Cardiac muscle cell (in vitro differentiated cells and primary cell): ENCODE results near the gene SMC4. TPM values are rescaled to one million over a fixed set of nuclear protein-coding genes. Genes with fewer than 3 reads are reported as not detected.
A peak's percentile ranks its signal among the peaks of the same experiment; 100 is the strongest.

Source experiments
- DNase-seq, 2 donors: peaks; one replicate each; pipeline versions ENCODE4 v3.0.0 to v3.0.0-alpha.2; 2010 to 2017; ENCODE audit warnings: low read depth in 1 of 2, low spot score in 1 of 2
- H3K27ac ChIP-seq: fragments of 200-600 bp; sonication (generic); 2 replicates; pipeline ENCODE4 v1.5.1; 2016
- H3K27me3 ChIP-seq: fragments of 200-600 bp; sonication (generic); 2 replicates; pipeline ENCODE4 v1.6.0; 2016; ENCODE audit warnings: control low read depth
- H3K36me3 ChIP-seq: fragments of 200-600 bp; sonication (generic); 2 replicates; pipeline ENCODE4 v1.5.1; 2016; ENCODE audit warnings: control low read depth
- H3K4me1 ChIP-seq: fragments of 200-600 bp; sonication (generic); 2 replicates; pipeline ENCODE4 v1.8.1; 2017; ENCODE audit warnings: low read depth, mild to moderate bottlenecking, mixed run types
- H3K4me3 ChIP-seq: fragments of 200-600 bp; sonication (generic); 2 replicates; pipeline ENCODE4 v1.5.1; 2016; ENCODE audit warnings: mild to moderate bottlenecking
- H3K9me3 ChIP-seq: fragments of 200-600 bp; sonication (generic); 2 replicates; pipeline ENCODE4 v1.5.1; 2017; ENCODE audit warnings: low read depth, mild to moderate bottlenecking, control low read depth
- polyA plus RNA-seq: library from polyadenylated mRNA; unstranded; fragments of >200 nt; fragmentation: Nextera tagmentation; extraction: Ambion mirVana; gene quantifications from 2 replicates; pipeline ENCODE4 v1.2.1, GENCODE V29; 2016
- total RNA-seq: library from RNA; depleted of rRNA; stranded (reverse); fragments of >200 nt; gene quantifications from 2 replicates; pipeline ENCODE4 v1.2.3, GENCODE V29; 2016
- TF ChIP-seq, protein P1 (sequence below): IDR thresholded peaks from 2 replicates; pipeline ENCODE4 v1.5.1; 2012; ENCODE audit warnings: low read depth, mild to moderate bottlenecking, low read length

The SMC4 gene
- total and polyA plus RNA-seq, 2 experiments from 2014 or later, result 63.0 to 91.6 TPM

DNA sequence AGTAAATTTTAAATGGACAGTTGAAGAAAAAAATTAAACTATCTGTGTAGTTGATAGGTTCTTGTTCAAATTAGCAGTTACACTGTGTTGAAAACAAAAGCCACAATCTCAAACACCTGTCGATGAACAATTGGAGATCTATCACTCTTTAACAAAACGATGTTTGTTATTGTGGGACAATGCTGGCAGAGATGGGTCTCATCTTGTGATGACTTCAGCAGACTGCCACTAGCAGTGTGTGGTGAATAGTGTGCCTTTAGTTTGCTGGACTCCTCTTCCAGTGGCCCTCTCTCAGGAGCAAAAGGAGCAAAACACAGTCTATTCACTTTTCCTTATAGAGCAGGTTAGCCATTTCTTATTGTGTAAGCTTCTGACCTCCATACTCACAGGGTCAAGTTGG lies 64.9 kb downstream of the SMC4 start:
- TF ChIP-seq, protein P1, sequence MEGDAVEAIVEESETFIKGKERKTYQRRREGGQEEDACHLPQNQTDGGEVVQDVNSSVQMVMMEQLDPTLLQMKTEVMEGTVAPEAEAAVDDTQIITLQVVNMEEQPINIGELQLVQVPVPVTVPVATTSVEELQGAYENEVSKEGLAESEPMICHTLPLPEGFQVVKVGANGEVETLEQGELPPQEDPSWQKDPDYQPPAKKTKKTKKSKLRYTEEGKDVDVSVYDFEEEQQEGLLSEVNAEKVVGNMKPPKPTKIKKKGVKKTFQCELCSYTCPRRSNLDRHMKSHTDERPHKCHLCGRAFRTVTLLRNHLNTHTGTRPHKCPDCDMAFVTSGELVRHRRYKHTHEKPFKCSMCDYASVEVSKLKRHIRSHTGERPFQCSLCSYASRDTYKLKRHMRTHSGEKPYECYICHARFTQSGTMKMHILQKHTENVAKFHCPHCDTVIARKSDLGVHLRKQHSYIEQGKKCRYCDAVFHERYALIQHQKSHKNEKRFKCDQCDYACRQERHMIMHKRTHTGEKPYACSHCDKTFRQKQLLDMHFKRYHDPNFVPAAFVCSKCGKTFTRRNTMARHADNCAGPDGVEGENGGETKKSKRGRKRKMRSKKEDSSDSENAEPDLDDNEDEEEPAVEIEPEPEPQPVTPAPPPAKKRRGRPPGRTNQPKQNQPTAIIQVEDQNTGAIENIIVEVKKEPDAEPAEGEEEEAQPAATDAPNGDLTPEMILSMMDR, result no peak
- DNase-seq, result no peak
- Histone ChIP-seq H3K27ac (no peak overlapping the region), H3K36me3 (no peaks in the 10 kb centered on the region), H3K4me1 (peaks cover 7% of the 10 kb centered on the region), H3K9me3 (no peaks in the 10 kb centered on the region), H3K4me3 (no peak overlapping the region), H3K27me3 (no peaks in the 10 kb centered on the region)

DNA sequence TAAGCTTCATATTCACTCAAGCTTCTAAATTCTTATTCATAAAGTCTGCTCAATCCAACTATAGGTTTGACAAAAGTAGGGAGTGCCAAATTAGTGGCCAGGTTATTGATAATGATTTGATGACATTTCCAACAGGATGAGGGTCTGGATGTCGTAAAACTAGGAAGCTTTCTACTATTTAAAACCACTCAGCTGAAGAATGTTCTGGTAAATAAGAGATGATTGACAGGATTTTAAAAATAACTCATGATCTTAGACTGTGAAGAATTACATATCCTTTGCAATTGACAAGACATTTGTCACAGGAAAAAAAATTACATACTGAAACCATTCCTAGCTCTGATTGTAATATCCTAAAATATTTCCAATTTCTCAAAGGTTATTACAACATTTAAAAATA lies 65.5 kb downstream of the SMC4 start:
- no peak overlapping the region for H3K4me3 ChIP-seq
- DNase-seq, result no peak
- H3K9me3 ChIP-seq, result no peaks in the 10 kb centered on the region
- no peaks in the 10 kb centered on the region for H3K27me3 ChIP-seq
- no peak overlapping the region for H3K27ac ChIP-seq
- no peaks in the 10 kb centered on the region for H3K36me3 ChIP-seq
- TF ChIP-seq, protein P1, result no peak
- H3K4me1 ChIP-seq, result peaks cover 7% of the 10 kb centered on the region

DNA sequence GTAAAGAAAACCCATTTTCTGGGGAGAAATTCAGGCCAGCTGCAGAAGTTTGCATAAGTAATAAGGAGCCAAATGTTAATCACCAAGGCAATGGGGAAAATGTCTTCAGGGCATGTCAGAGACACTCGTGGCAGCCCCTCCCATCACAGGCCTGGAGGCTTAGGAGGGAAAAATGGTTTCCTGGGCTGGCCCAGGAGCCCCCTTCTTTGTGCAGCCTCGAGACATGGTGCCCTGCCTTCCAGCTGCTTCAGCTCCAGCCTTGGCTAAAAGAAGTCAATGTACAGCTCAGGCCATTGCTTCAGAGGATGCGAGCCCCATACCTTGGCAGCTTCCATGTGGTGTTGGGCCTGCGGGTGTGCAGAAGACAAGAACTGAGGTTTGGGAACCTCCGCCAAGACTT lies 70.7 kb downstream of the SMC4 start:
- H3K4me3 ChIP-seq, result no peak overlapping the region
- TF ChIP-seq, protein P1, result no peak
- no peak overlapping the region for H3K27ac ChIP-seq
- no peaks in the 10 kb centered on the region for H3K36me3 ChIP-seq
- H3K9me3 ChIP-seq, result no peaks in the 10 kb centered on the region
- H3K4me1 ChIP-seq, result peaks cover 1% of the 10 kb centered on the region
- H3K27me3 ChIP-seq, result no peaks in the 10 kb centered on the region
- no peak for DNase-seq

DNA sequence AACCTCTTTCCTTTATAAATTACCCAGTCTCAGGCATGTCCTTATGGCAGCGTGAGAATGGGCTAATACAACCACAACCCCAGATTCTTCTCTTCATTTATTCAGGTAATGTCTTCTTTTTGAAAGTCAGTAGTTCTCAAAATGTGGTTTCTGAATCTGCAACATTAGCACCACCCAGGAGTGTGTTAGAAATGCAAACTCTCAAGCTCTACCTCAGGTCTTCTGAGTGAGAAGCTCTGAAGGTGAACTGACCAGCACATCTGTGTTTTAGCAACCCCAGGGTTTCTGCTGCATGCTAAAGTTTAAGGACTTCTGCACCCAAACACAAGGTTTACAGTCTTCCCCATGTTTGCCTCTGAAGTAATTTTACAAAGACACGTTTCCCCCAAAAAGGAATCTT lies 72.4 kb downstream of the SMC4 start:
- DNase-seq, result no peak
- H3K4me1 ChIP-seq, result no peaks in the 10 kb centered on the region
- TF ChIP-seq, protein P1, result no peak
- no peaks in the 10 kb centered on the region for H3K27me3 ChIP-seq
- no peak overlapping the region for H3K27ac ChIP-seq
- H3K36me3 ChIP-seq, result no peaks in the 10 kb centered on the region
- no peaks in the 10 kb centered on the region for H3K9me3 ChIP-seq
- no peak overlapping the region for H3K4me3 ChIP-seq

DNA sequence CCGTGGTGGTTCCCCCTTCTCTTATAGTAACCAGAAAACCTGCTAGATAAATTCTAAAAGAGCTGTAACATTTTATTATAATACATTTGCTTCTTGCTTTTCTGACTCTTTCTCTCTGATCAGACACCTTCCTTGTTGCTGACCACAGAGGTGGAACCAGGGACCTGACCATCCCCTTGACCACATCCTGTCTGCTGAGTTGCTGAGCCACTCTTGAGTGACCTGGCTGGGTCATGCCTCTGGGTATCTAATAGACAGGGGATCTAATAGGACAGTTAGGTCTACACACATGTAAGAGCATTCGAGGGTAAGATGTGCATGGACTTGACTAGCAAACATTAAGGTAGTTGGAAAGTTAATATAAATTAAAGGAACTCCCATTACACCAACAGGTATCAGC lies 72.9 kb downstream of the SMC4 start:
- no peaks in the 10 kb centered on the region for H3K4me1 ChIP-seq
- TF ChIP-seq, protein P1, result no peak
- no peak for DNase-seq
- H3K36me3 ChIP-seq, result no peaks in the 10 kb centered on the region
- no peaks in the 10 kb centered on the region for H3K9me3 ChIP-seq
- no peaks in the 10 kb centered on the region for H3K27me3 ChIP-seq
- no peak overlapping the region for H3K27ac ChIP-seq
- no peak overlapping the region for H3K4me3 ChIP-seq

DNA sequence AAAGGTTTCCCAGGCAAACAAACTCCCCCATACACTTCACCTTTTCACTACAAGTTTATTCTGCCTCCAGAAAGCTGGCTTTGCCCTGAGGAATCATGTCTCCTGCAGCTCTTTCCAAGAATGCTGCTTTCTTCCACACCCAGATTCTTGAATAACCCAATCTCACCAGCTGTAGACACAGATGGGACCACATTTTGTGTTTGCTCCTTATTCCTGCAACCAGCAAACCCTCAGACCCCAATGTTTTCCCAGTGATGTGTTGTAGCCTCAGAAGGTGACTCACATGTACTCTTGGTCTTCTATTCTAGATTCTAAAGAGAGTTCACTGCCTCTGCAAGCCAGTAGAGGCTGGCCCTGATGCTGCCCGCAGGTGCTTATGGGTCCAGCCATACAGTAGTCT lies 73.8 kb downstream of the SMC4 start:
- Histone ChIP-seq H3K27me3 (no peaks in the 10 kb centered on the region), H3K9me3 (no peaks in the 10 kb centered on the region), H3K36me3 (no peaks in the 10 kb centered on the region), H3K4me3 (no peak overlapping the region), H3K27ac (no peak overlapping the region), H3K4me1 (no peaks in the 10 kb centered on the region)
- TF ChIP-seq, protein P1, result no peak
- DNase-seq, result peak in 1 of 2 donors; percentile 24
